IPS-18c (cell line): Measurements from ENCODE around the gene ZFAND6.
A peak's percentile ranks its signal among the peaks of the same experiment; 100 is the strongest.
"Not testable (repeated sequence)": the region's sequence is repeated elsewhere in the genome, so short reads cannot be mapped to it uniquely, and the experiment has no call there.

Experiments used
- H3K4me3 ChIP-seq: 2 replicates; pipeline ENCODE4 v1.7.0; 2013; ENCODE audit warnings: low read depth, mild to moderate bottlenecking, low read length, moderate library complexity; ENCODE audit not compliant: insufficient read depth
- H3K9me3 ChIP-seq: one replicate; pipeline ENCODE4 v1.6.1; 2013; ENCODE audit warnings: mild to moderate bottlenecking, low read length, moderate library complexity; ENCODE audit not compliant: control insufficient read depth, insufficient read depth

ZFAND6 gene

DNA sequence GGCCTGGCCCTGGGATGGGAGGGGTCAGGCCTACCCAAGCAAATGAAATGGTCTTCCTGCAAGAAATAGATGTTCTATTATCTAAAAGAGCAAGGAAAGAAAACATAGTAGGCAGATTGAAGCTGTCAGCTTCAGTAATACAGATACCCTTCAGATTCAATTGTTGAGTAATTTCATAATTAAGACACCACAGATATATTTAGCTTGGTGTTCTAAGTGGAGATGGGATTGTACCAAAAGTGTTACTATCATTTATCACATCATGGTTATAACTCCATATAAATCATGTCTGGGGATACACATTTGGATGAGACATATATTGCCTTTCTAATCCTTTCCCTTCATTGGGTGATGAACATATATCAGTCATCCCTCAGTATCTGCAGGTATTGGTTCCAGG, 51.4 kb downstream of the ZFAND6 start:
- H3K9me3 ChIP-seq: no peaks in the 10 kb centered on the region
- H3K4me3 ChIP-seq: no peak overlapping the region

DNA sequence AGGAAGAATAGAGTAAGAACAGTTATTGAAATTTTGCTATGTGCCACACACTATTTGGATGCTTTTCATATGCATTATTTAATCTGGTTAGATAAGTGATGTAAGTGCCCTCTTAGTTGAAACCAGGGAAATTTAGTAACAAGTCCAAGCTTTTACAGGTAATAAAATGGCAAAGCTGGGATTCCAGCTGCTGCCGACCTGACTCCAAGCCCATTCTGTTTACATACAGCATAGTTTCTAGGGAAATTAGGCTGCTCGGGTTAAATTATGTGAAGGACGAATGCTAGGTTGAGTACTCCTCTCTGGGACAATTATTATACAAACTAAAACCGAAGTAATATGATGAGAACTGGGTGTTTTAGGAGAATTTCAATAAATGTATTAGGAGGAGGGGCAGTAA, 54.6 kb downstream of the ZFAND6 start:
- Histone ChIP-seq H3K9me3 (no peaks in the 10 kb centered on the region), H3K4me3 (no peak overlapping the region)

DNA sequence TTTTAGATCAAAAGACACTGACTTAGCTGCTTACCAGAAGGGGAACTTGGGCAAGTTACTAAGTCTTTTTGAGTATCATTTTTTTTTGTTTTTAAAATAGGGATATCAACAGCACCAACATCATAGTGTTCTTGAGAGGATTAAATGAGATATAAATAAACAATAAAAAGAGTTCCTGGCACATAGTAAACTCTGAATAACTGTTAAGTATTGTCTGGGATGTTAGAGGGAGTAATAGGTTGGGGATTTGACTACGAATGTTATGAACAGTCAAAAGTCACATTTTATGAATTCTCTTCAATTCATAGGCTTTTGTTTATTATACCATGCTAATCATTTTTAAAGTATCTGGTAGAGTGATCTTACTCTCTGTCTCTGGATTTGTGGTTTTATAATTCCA, 55.5 kb downstream of the ZFAND6 start:
- Histone ChIP-seq H3K9me3 (no peaks in the 10 kb centered on the region), H3K4me3 (no peak overlapping the region)

DNA sequence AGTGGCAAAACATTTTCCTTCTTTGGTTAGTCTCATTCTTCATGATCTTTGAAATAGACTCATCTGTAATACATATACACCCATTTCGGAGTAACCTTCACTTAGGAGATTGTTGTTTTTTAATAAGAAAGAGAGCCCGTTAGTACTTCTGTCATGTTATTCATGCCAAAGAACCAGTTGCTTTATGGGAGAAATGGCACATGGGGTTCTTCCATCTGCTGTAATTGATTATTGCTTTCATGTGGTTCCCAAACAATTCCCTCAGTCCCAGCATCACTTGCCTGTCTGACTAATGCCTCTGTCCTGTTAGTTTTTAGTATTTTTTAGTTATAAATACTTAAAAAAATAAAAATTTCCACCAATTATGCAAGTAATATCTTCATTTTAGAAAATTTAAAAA, 59.5 kb downstream of the ZFAND6 start:
- no peaks in the 10 kb centered on the region for H3K9me3 ChIP-seq
- H3K4me3 ChIP-seq: no peak overlapping the region

DNA sequence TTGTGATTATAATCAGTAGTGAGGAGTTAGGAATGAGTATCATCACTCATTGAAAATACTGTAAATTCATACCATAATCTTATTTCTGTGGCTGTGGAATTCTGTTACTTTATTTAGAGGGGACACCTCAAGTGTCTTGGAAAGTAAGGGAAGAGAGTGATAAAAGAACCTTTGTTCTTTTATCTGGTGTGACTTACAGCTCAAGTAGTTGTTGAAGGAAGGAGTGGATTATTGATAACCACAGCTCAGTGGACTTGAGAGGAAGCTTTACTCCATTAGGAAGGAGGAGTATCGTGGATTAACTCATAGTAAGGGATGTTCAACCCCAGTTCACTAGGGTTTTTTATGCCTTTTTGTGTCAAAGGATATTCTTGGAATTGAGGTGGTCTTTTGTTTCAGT, 61.2 kb downstream of the ZFAND6 start:
- no peaks in the 10 kb centered on the region for H3K9me3 ChIP-seq
- no peak overlapping the region for H3K4me3 ChIP-seq

DNA sequence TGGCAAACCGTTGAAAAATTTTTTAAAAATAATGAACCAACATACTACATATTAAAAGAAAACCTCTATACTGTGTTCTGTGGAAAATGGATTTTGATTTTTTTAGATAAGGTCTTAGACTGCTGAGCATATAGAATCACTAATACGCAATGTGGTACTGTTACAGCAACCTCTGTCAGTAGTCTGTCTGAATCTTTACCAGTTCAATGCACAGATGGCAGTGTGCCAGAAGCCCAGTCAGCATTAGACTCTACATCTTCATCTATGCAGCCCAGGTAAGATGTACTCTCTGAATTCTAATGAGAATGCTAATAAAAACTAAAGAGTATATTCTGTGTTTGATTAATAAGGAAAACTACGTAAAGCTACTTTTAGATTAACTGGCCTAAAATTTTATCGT, 62.1 kb downstream of the ZFAND6 start:
- Histone ChIP-seq H3K4me3 (no peak overlapping the region), H3K9me3 (no peaks in the 10 kb centered on the region)

DNA sequence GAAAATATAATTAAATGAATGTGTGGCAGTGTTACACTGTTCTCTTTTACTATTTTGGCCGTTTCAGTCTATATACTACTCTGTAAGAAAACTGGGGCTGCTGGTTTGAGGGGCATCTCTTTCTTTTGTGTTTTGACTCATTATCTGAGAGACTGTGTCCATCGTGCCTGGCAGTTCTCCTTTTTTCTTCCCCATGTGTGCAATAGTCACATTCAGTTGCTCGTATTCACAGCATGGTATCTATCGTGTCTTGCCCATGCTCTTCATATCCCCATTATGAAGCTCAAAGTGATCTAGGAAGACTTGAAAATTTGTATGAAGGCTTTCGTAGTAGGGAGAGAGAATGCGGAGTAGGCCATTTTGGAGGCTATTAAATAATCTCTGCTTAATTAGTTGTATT, 63.6 kb downstream of the ZFAND6 start:
- H3K9me3 ChIP-seq: no peaks in the 10 kb centered on the region
- H3K4me3 ChIP-seq: no peak overlapping the region

DNA sequence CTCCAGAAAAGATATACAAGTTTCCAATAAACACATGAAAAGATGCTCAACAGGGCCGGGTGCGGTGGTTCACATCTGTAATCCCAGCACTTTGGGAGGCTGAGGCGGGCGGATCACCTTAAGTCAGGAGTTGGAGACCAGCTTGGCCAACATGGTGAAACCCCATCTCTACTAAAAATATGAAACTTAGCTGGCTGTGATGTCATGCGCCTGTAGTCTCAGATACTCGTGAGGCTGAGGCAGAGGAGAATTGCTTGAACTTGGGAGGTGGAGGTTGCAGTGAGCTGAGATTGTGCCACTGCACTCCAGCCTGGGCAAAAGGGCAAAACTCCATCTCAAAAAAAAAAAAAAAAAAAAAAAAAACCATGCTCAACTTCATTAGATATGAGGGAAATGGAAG, 67.8 kb downstream of the ZFAND6 start:
- not testable (repeated sequence) for H3K4me3 ChIP-seq, H3K9me3 ChIP-seq

DNA sequence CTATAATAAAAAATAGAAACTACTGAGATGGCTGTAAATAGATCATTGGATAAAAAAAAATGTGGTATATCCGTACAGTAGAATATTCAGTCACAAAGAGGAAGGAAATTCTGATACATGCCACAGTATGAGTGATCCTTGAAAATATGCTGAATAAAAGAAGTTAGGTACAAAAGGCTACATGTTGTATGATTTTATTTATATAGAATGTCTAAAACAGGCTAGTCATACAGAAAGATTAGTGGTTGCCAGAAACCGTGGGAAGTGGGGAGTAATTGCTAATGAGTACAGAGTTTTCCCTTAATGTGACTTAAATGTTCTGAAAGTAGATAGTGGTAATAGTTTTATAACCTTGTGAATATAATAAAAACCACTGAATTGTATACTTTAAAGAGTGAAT, 68.4 kb downstream of the ZFAND6 start:
- no peaks in the 10 kb centered on the region for H3K9me3 ChIP-seq
- no peak overlapping the region for H3K4me3 ChIP-seq

DNA sequence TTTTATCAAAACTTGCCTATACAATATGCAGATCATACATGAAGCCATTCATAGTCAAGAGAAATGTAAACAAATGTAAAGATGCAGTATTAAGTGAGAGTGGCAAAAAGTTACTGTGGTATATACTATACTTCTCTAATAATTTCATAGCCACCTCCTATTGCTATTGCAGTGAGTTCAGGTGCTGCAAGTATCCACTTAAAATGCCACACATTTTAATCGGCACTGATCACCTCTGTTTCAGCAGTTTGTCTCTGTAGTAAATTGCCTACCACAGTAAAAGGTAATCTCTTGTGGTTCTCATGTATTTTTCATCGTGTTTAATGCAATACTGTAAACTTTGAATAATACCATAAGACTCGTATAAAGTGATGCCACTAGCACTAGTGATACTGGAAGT, 72.9 kb downstream of the ZFAND6 start:
- H3K4me3 ChIP-seq: no peak overlapping the region
- no peaks in the 10 kb centered on the region for H3K9me3 ChIP-seq

DNA sequence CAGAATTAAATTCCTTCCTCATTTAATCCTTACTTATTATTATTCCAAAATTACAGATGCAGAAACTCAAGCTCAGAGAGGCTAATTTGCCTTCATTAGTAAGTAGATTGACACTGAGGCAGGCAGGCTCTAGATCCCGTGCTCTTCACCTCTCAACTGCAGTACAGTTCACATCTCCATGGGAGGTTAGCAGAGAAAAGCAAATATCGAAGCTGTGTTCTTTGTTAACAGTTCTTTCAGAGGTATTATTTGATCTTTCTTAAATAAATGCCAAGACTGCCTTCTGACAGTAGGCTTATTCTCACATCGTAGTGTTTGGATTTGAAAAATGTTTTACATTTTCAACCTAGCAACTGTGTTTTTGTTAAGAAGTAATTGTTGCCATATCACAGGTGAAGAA, 77.4 kb downstream of the ZFAND6 start:
- Histone ChIP-seq H3K4me3 (no peak overlapping the region), H3K9me3 (no peaks in the 10 kb centered on the region)

DNA sequence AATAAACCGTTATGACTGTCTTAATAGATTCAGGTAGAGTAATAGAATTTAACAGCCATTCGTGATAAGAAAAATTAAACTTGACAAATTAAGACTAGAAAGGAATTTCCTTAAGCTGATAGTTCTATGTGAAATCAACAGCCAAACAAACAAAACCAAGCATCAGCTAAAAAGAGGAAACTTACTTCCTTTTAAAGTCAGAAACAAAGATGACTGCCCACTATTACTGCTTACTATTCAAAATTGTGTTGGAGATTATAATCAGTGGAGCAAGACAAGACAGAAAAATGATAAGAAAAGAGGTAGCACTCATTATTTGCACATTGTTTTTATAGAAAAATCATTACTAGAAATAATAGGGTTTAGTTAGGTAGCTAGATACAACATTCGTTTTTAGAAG, 79.5 kb downstream of the ZFAND6 start:
- Histone ChIP-seq H3K4me3 (no peak overlapping the region), H3K9me3 (no peaks in the 10 kb centered on the region)

DNA sequence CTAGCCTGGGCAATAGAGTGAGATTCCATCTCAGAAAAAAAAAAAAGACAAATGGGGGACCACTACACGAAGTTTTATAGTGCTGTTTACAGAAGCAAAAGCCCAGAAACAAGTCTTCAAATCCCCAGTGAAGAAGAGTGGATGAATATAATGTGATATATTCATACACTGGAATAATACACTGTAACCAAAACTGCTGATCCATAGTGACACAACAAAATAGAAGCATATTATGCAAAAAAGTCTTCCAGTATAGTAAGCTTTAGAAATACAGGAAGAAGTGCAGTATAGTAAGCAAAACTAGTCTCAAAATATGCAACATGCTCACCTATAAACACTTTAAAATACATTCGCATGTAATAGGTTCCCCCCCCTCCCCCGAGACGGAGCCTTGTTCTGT, 81.4 kb downstream of the ZFAND6 start:
- Histone ChIP-seq H3K9me3 (no peaks in the 10 kb centered on the region), H3K4me3 (no peak overlapping the region)

DNA sequence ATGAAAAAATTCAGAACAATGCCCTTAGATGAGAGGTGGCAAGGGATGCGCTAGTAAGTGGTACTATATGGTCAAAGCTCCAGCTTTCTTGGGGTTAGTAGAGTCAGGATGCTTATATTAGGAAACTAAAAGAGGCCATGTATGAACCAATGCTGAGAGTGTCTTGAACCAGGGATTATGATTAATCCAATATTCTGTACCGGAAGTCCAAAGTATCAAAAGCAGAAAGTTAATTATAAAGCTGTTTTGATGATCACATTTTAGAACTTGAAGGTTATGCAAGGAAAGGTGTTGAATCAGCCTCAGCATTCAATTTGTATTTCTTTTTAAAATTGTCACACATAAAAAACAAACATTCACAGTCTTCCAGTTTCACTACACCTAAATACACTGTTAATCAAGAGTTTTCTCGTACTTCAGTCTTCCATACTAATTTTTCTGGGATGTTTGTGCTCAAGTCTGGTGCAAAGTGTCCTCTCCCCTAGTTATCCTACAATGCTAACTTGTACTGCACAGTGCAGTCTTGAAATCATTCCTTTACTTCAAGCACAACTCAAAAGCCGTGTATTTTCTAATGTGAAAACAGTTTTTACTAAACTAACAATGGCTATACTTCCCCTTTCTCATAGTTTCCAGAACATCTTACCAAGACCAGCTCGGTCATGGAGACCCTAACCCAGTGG, 82.6 kb downstream of the ZFAND6 start:
- Histone ChIP-seq H3K4me3 (no peak overlapping the region), H3K9me3 (no peaks in the 10 kb centered on the region)

DNA sequence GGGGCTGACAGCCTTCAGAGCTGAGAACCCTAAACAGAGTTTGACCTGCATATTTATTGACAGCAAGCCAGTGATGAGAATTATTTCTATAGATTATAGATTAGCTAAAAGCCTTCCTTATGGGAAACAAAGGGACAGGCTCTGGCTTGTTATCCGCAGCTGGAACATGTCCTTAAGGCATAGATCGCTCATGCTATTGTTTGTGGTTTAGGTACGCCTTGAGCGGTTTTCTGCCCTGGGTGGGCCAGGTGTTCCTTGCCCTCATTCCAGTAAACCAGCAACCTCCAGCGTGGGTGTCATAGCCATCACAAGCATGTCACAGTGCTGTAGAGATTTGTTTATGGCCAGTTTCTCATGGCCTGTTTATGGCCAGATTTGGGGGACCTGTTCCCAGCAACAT, 83.2 kb downstream of the ZFAND6 start:
- H3K4me3 ChIP-seq: no peak overlapping the region
- no peaks in the 10 kb centered on the region for H3K9me3 ChIP-seq

DNA sequence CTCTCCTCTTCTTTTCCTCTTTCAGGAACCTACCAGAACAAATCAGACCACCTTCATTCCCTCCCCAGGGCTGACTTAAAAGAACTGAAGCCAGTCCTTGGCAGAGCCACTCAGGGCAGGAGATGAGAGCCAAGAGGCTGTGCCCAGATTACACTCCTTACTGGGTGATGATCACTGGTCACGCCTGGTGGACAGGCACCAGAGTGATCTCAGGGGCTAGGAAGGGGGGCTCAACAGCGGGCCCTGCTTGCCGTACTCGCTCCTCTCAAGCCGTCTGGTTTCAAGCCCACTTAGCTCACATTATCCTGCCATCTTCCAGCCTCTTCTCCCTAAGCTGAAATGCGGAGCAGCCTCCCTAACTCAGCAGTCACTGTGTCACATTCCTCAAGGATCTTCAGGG, 91.7 kb downstream of the ZFAND6 start:
- Histone ChIP-seq H3K4me3 (no peak overlapping the region), H3K9me3 (no peaks in the 10 kb centered on the region)

DNA sequence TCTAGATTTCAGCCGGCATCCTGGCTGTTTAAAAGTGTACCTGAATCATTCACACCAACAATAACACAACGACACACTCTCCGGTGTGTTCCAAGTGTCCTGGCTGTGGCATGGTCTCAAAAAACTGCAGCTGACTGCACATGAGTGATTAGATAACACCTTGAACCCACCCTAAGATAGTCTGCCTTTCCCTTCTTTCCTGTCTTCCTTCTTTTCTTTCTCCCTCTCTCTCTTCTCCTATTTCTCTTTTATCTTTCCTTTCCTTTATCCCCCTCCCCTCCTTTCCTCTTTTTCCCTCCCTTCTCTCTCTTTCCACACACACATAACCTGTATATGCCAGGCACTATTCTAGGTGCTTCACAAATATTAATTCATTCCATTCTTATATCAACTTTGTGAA, 92.1 kb downstream of the ZFAND6 start:
- Histone ChIP-seq H3K9me3 (no peaks in the 10 kb centered on the region), H3K4me3 (no peak overlapping the region; the same call in 1 of the 2 replicates)

DNA sequence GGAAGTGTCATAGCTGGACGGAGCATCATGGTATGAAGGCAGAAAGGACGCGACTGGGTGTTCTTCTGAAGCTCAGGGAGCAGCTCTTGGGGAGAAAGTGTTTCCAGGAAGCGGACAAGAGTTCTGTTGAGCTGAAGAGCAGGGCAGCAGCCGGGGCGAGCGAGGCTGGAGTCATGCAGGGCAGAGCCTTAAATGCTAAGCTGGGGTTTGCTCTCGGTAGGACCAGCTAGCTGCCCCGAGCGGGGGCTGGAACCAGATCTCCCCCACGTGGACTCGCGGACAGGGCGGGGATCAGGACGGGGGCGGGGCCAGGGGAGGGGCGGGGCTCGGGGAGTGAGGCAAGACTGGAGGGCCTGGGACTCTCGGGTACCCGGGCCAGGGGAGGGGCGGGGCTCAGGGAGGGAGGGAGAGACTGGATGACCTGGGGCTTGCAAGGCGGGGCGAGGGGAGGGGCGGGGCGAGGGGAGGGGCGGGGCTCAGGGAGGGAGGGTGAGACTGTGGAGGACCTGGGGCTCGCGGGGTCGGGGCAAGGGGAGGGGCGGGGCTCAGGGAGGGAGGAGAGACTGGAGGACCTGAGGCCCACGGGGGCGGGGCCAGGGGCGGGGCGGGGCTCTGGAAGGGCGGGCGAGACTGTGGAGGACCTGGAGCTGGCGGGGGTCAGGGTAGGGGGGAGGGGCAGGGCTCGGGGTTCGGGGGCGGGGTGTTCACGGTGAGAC, 92.9 kb downstream of the ZFAND6 start:
- Histone ChIP-seq H3K4me3 (peak overlapping the region; percentile 76), H3K9me3 (no peaks in the 10 kb centered on the region)
